ENCODE measurements around the gene PIBF1.

- TF ChIP-seq ZBTB33 (IDR thresholded peaks at IDR 0.05) (no peak), YY1 (IDR thresholded peaks at IDR 0.05) (no peak), CTCF (IDR thresholded peaks at IDR 0.05; ENCODE audit: low read depth, low read length, missing input control) (no peak), TAF1 (conservative IDR thresholded peaks at IDR 0.05) (no peak), MAX (IDR thresholded peaks at IDR 0.05) (no peak), GABPA (IDR thresholded peaks at IDR 0.05 in 1 of 2, conservative IDR thresholded peaks at IDR 0.05 in 1 of 2) (no peak), REST (IDR thresholded peaks at IDR 0.05) (no peak), EGR1 (IDR thresholded peaks at IDR 0.05; ENCODE audit: low read depth in 2 of 2) (no peak), RAD21 (IDR thresholded peaks at IDR 0.05) (no peak)
Observed at GRCh38 chr13:72823081-72823480, 41.1 kb downstream of the PIBF1 start.
